Keratinocyte (primary cell): ENCODE results near the gene GDAP1L1. TPM values are rescaled to one million over a fixed set of nuclear protein-coding genes. Genes with fewer than 3 reads are reported as not detected.

ENCODE experiments used
- DNase-seq: peaks from one replicate; pipeline ENCODE4 v3.0.0-alpha.2; 2011; ENCODE audit warnings: low read depth, missing footprints, low spot score
- FAIRE-seq: peaks from 2 replicates; lab custom pipeline; 2011; peaks lifted over from hg19 to GRCh38; lab: Jason Lieb, UNC
- H2AFZ ChIP-seq: 2 replicates; pipeline ENCODE4 v1.6.0; 2012; ENCODE audit warnings: low read length, control low read depth, inconsistent platforms; ENCODE audit not compliant: control insufficient read depth
- H3K27ac ChIP-seq: 2 replicates; pipeline ENCODE4 v1.5.1; 2011; ENCODE audit warnings: low read length; ENCODE audit not compliant: control insufficient read depth, insufficient read depth
- H3K27me3 ChIP-seq: 3 replicates; pipeline ENCODE4 v1.6.0; 2011; ENCODE audit warnings: low read length; ENCODE audit not compliant: control insufficient read depth, insufficient read depth; ENCODE audit errors: extremely low read depth
- H3K36me3 ChIP-seq, 2 experiments: 2 replicates in 1 of 2; 3 replicates in 1 of 2; pipeline ENCODE4 v1.5.1; 2011; ENCODE audit warnings: low read length in 2 of 2, mild to moderate bottlenecking in 1 of 2; ENCODE audit not compliant: control insufficient read depth in 2 of 2, insufficient read depth in 2 of 2; ENCODE audit errors: extremely low read depth in 1 of 2
- H3K4me1 ChIP-seq: 3 replicates; pipeline ENCODE4 v1.5.1; 2011; ENCODE audit warnings: low read length; ENCODE audit not compliant: control insufficient read depth, insufficient read depth; ENCODE audit errors: extremely low read depth
- H3K4me2 ChIP-seq: 3 replicates; pipeline ENCODE4 v1.6.0; 2011; ENCODE audit warnings: low read depth, low read length; ENCODE audit not compliant: control insufficient read depth, insufficient read depth; ENCODE audit errors: extremely low read depth
- H3K4me3 ChIP-seq, 3 experiments: fragments of 200-600 bp in 1 of 3; sonication (generic) in 1 of 3; 2 replicates in 2 of 3; 3 replicates in 1 of 3; pipeline ENCODE4 v1.5.1; 2011 to 2016; ENCODE audit warnings: low read length in 3 of 3, mild to moderate bottlenecking in 3 of 3, control low read depth in 2 of 3, inconsistent platforms in 1 of 3, low read depth in 1 of 3, mixed read lengths in 1 of 3, mixed run types in 1 of 3, moderate library complexity in 1 of 3; ENCODE audit not compliant: control insufficient read depth in 2 of 3, insufficient read depth in 2 of 3; ENCODE audit errors: extremely low read depth in 1 of 3
- H3K79me2 ChIP-seq: 2 replicates; pipeline ENCODE4 v1.6.0; 2012; ENCODE audit warnings: low read length; ENCODE audit not compliant: control insufficient read depth, insufficient read depth
- H3K9ac ChIP-seq: 3 replicates; pipeline ENCODE4 v1.6.0; 2011; ENCODE audit warnings: low read length; ENCODE audit not compliant: control insufficient read depth, insufficient read depth; ENCODE audit errors: extremely low read depth
- H3K9me1 ChIP-seq: 3 replicates; pipeline ENCODE4 v1.6.0; 2011; ENCODE audit warnings: low read length; ENCODE audit not compliant: control insufficient read depth, insufficient read depth; ENCODE audit errors: extremely low read depth
- H3K9me3 ChIP-seq: 2 replicates; pipeline ENCODE4 v1.5.1; 2012; ENCODE audit warnings: low read depth, low read length; ENCODE audit not compliant: control insufficient read depth
- H4K20me1 ChIP-seq: 3 replicates; pipeline ENCODE4 v1.6.0; 2011; ENCODE audit warnings: low read length; ENCODE audit not compliant: control insufficient read depth, insufficient read depth; ENCODE audit errors: extremely low read depth
- EZH2 ChIP-seq: IDR thresholded peaks from one replicate; pipeline ENCODE4 v1.6.1; 2012; ENCODE audit warnings: inconsistent platforms, mild to moderate bottlenecking, low read length, moderate library complexity
- dilution Hi-C: fragments of 300-500 bp; cut with MboI; formaldehyde crosslinking; loops from one replicate; pipeline ENCODE4 v1.7.0; 2020; ENCODE audit warnings: low sequenced_read_pairs; ENCODE audit not compliant: extremely low pct_ligation_motif_present
- polyA plus RNA-seq, 5 experiments: library from polyadenylated mRNA; depleted of rRNA in 3 of 5; stranded (reverse) in 3 of 5; stranded (forward) in 1 of 5; unstranded in 1 of 5; fragments of >200 nt; gene quantifications; 1 replicate in 1 of 5; 2 replicates in 3 of 5; 3 replicates in 1 of 5; pipeline versions ENCODE4 v1.2.1 to v1.2.3, GENCODE V29; 2011 to 2012; ENCODE audit warnings: missing spikeins in 2 of 5, low read depth in 1 of 5, low replicate concordance in 1 of 5
- TF ChIP-seq, protein P1 (sequence below), 3 experiments: IDR thresholded peaks in 1 of 3; conservative IDR thresholded peaks in 1 of 3; optimal IDR thresholded peaks in 1 of 3; 2 replicates in 2 of 3; 3 replicates in 1 of 3; pipeline versions ENCODE3 to v1.5.1; 2011; ENCODE audit warnings: low read length in 3 of 3, mild to moderate bottlenecking in 3 of 3, moderate library complexity in 2 of 3, control low read depth in 1 of 3, inconsistent platforms in 1 of 3; ENCODE audit not compliant: insufficient read depth in 2 of 3; ENCODE audit errors: extremely low read depth in 1 of 3

The GDAP1L1 gene
- polyA plus RNA-seq, 1 donor (not counting 4 experiments of a cell fraction or from before 2014, with no cell fraction given) = not detected

DNA sequence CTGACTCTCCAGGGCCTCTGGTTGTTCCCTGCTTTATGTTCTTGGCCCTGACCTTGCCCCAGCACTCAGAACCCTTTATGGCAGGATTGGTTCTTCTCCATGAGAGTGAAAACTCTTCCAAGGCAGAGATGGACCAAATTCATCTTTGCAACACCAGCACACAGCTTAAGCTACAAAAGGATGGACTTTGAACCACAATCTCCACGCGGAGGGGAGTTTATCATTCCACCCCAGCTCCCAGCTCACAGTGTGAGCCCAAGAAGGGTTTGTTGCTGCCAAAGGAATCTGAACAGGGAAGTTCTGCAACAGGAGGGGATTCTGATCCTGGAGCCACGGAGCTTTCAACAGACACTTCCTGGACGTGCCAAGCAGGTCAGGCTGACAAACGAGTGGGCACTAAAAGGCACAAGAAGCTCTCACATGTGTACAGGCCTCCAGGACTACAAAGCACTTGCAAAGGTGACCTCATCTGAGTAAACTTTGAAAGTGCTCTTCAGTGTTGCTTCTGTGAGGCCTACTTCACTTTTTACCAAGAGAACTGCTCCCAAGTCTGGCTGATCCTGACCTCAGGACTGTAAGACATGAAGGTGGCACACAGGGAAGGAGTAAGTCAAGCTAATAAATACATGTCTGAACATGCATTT lies 55.0 kb downstream of the GDAP1L1 start:
- H3K9me3 ChIP-seq = no peaks in the 10 kb centered on the region
- no peak overlapping the region for H3K4me2 ChIP-seq
- no peaks in the 10 kb centered on the region for H3K36me3 ChIP-seq
- H3K27me3 ChIP-seq = no peaks in the 10 kb centered on the region
- dilution Hi-C loops = no loop called here
- H3K4me1 ChIP-seq = no peaks in the 10 kb centered on the region
- H3K27ac ChIP-seq = no peak overlapping the region
- no peak for FAIRE-seq
- DNase-seq = no peak
- H3K9me1 ChIP-seq = no peaks in the 10 kb centered on the region
- H2AFZ ChIP-seq = no peak overlapping the region
- H3K9ac ChIP-seq = no peak overlapping the region
- no peaks in the 10 kb centered on the region for H3K79me2 ChIP-seq
- TF ChIP-seq EZH2 = no peak
- TF ChIP-seq, protein P1, sequence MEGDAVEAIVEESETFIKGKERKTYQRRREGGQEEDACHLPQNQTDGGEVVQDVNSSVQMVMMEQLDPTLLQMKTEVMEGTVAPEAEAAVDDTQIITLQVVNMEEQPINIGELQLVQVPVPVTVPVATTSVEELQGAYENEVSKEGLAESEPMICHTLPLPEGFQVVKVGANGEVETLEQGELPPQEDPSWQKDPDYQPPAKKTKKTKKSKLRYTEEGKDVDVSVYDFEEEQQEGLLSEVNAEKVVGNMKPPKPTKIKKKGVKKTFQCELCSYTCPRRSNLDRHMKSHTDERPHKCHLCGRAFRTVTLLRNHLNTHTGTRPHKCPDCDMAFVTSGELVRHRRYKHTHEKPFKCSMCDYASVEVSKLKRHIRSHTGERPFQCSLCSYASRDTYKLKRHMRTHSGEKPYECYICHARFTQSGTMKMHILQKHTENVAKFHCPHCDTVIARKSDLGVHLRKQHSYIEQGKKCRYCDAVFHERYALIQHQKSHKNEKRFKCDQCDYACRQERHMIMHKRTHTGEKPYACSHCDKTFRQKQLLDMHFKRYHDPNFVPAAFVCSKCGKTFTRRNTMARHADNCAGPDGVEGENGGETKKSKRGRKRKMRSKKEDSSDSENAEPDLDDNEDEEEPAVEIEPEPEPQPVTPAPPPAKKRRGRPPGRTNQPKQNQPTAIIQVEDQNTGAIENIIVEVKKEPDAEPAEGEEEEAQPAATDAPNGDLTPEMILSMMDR (optimal IDR thresholded peaks at IDR 0.05 in 1 of 3, IDR thresholded peaks at IDR 0.05 in 1 of 3, conservative IDR thresholded peaks at IDR 0.05 in 1 of 3; ENCODE audit: extremely low read depth in 1 of 3, insufficient read depth in 2 of 3, low read length in 3 of 3) = no peak
- H4K20me1 ChIP-seq = no peaks in the 10 kb centered on the region
- H3K4me3 ChIP-seq = no peak overlapping the region

DNA sequence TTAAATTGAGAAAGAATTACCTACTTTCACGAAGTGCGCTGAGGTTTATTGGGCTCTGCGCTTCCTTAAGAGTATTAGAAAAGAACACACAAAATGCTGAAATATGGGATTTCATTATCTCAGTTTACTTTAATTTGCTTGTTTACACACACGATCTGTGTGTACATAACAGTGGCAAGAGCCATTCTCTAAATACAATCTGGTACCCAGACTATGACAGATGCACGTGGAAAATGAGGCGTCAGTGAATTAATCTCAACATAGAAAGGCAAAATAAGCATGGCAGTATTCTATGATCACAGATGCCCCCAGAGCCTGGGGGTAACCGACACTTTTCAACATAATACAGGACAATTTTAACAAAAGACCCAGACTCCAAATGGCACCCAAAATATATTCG lies 55.6 kb downstream of the GDAP1L1 start:
- Histone ChIP-seq H3K27me3 (no peaks in the 10 kb centered on the region), H4K20me1 (no peaks in the 10 kb centered on the region), H2AFZ (no peak overlapping the region), H3K9me1 (no peaks in the 10 kb centered on the region), H3K4me1 (no peaks in the 10 kb centered on the region), H3K4me2 (no peak overlapping the region), H3K9ac (no peak overlapping the region), H3K4me3 (no peak overlapping the region), H3K79me2 (no peaks in the 10 kb centered on the region), H3K27ac (no peak overlapping the region), H3K36me3 (no peaks in the 10 kb centered on the region), H3K9me3 (no peaks in the 10 kb centered on the region)
- no peak for FAIRE-seq
- DNase-seq = no peak
- dilution Hi-C loops = no loop called here
- TF ChIP-seq, protein P1 (optimal IDR thresholded peaks at IDR 0.05 in 1 of 3, IDR thresholded peaks at IDR 0.05 in 1 of 3, conservative IDR thresholded peaks at IDR 0.05 in 1 of 3; ENCODE audit: extremely low read depth in 1 of 3, insufficient read depth in 2 of 3, low read length in 3 of 3) = no peak
- TF ChIP-seq EZH2 = no peak
